H1 (cell line): ENCODE data around the gene INPP4B. TPM values are rescaled to one million over a fixed set of nuclear protein-coding genes. Genes with fewer than 3 reads are reported as not detected.

ENCODE experiments used
- CTCF ChIA-PET: fragments of 300-600 bp; sonication (Branson Sonifier 250); formaldehyde crosslinking; loops from one replicate; lab custom pipeline; 2021; ENCODE audit not compliant: partially characterized antibody; lab: Charles Lee
- POLR2A ChIA-PET: fragments of 300-600 bp; sonication (Branson Sonifier 250); formaldehyde crosslinking; loops from one replicate; lab custom pipeline; 2021; ENCODE audit warnings: inconsistent platforms; ENCODE audit not compliant: partially characterized antibody; lab: Charles Lee
- DNase-seq, 2 experiments: peaks; one replicate each; pipeline versions ENCODE4 v3.0.0 to v3.0.0-alpha.2; 2010 to 2022; ENCODE audit warnings: low spot score in 2 of 2, low read depth in 1 of 2, mixed read lengths in 1 of 2
- FAIRE-seq: peaks from 2 replicates; lab custom pipeline; 2011; peaks lifted over from hg19 to GRCh38; lab: Jason Lieb, UNC
- H2AFZ ChIP-seq: 2 replicates; pipeline ENCODE4 v1.8.1; 2012; ENCODE audit warnings: low read length, inconsistent platforms
- H2AK5ac ChIP-seq: 2 replicates; pipeline ENCODE4 v1.6.1; 2013; ENCODE audit warnings: low read depth, low read length
- H2BK120ac ChIP-seq: replicated peaks from 2 replicates; pipeline ENCODE3; 2013; ENCODE audit warnings: low read depth, low read length, inconsistent platforms
- H2BK12ac ChIP-seq: 2 replicates; pipeline ENCODE4 v1.6.1; 2013; ENCODE audit warnings: low read depth, low read length
- H2BK15ac ChIP-seq: 2 replicates; pipeline ENCODE4 v1.6.1; 2013; ENCODE audit warnings: low read length
- H2BK20ac ChIP-seq: 2 replicates; pipeline ENCODE4 v1.6.1; 2013; ENCODE audit warnings: low read length
- H2BK5ac ChIP-seq: 2 replicates; pipeline ENCODE4 v1.6.1; 2013; ENCODE audit warnings: low read depth, low read length
- H3K14ac ChIP-seq: 2 replicates; pipeline ENCODE4 v1.6.1; 2013; ENCODE audit warnings: inconsistent platforms; ENCODE audit not compliant: insufficient read length
- H3K18ac ChIP-seq: 2 replicates; pipeline ENCODE4 v1.6.1; 2013; ENCODE audit warnings: low read length; ENCODE audit errors: extremely low read depth
- H3K23ac ChIP-seq: 2 replicates; pipeline ENCODE4 v1.6.1; 2013; ENCODE audit warnings: inconsistent platforms; ENCODE audit not compliant: insufficient read length
- H3K23me2 ChIP-seq: 2 replicates; pipeline ENCODE4 v1.6.1; 2013; ENCODE audit warnings: low read depth, low read length
- H3K27ac ChIP-seq: 2 replicates; pipeline ENCODE4 v1.6.1; 2011; ENCODE audit warnings: low read depth, low read length, inconsistent platforms
- H3K27me3 ChIP-seq, 4 experiments: replicated peaks in 1 of 4; 1 replicate in 1 of 4; 2 replicates in 3 of 4; pipeline versions ENCODE4 v1.6.1 to v1.8.1; 2011 to 2013; ENCODE audit warnings: low read length in 3 of 4, mild to moderate bottlenecking in 3 of 4, inconsistent platforms in 2 of 4, mixed read lengths in 2 of 4, moderate library complexity in 1 of 4; ENCODE audit not compliant: control insufficient read depth in 3 of 4, insufficient read depth in 3 of 4; ENCODE audit errors: extremely low read depth in 1 of 4
- H3K36me3 ChIP-seq, 4 experiments: 2 replicates each; pipeline versions ENCODE4 v1.6.1 to v1.8.1; 2011 to 2013; ENCODE audit warnings: mild to moderate bottlenecking in 4 of 4, low read length in 3 of 4, moderate library complexity in 2 of 4, control low read depth in 1 of 4, inconsistent platforms in 1 of 4; ENCODE audit not compliant: insufficient read depth in 4 of 4, control insufficient read depth in 2 of 4
- H3K4ac ChIP-seq: replicated peaks from 2 replicates; pipeline ENCODE3; 2013; ENCODE audit warnings: low read length, low read depth, mixed read lengths, inconsistent platforms; ENCODE audit not compliant: insufficient read length
- H3K4me1 ChIP-seq, 4 experiments: replicated peaks in 1 of 4; 1 replicate in 1 of 4; 2 replicates in 3 of 4; pipeline versions ENCODE4 v1.6.1 to v1.8.1; 2011 to 2013; ENCODE audit warnings: low read length in 3 of 4, inconsistent platforms in 2 of 4, mixed read lengths in 1 of 4; ENCODE audit not compliant: insufficient read depth in 4 of 4, control insufficient read depth in 3 of 4
- H3K4me2 ChIP-seq, 2 experiments: 2 replicates each; pipeline versions ENCODE4 v1.6.1 to v1.8.1; 2011 to 2013; ENCODE audit warnings: low read depth in 2 of 2, low read length in 2 of 2, control low read depth in 1 of 2, inconsistent platforms in 1 of 2, mild to moderate bottlenecking in 1 of 2; ENCODE audit not compliant: insufficient read depth in 1 of 2
- H3K4me3 ChIP-seq, 4 experiments: fragments of 200-600, 300-600 bp in 1 of 4; sonication (generic), shearing (Covaris generic), sonication (Bioruptor Twin) in 1 of 4; 2 replicates each; pipeline versions ENCODE4 v1.5.1 to v1.8.1; 2011 to 2016; ENCODE audit warnings: low read length in 4 of 4, low read depth in 3 of 4, control low read depth in 2 of 4, inconsistent platforms in 2 of 4, mild to moderate bottlenecking in 2 of 4, mixed read lengths in 1 of 4, moderate library complexity in 1 of 4; ENCODE audit not compliant: insufficient read depth in 2 of 4; ENCODE audit errors: extremely low read depth in 1 of 4
- H3K56ac ChIP-seq: replicated peaks from 2 replicates; pipeline ENCODE3; 2013; ENCODE audit warnings: low read depth, mild to moderate bottlenecking, mixed read lengths, low read length, inconsistent platforms; ENCODE audit not compliant: insufficient read length
- H3K79me1 ChIP-seq: 2 replicates; pipeline ENCODE4 v1.6.1; 2013; ENCODE audit warnings: low read depth, low read length, control low read depth
- H3K79me2 ChIP-seq, 2 experiments: 2 replicates each; pipeline versions ENCODE4 v1.6.1 to v1.8.1; 2012 to 2013; ENCODE audit warnings: low read length in 2 of 2, mild to moderate bottlenecking in 2 of 2, inconsistent platforms in 1 of 2; ENCODE audit not compliant: insufficient read depth in 2 of 2, control insufficient read depth in 1 of 2
- H3K9ac ChIP-seq, 4 experiments: replicated peaks in 1 of 4; 1 replicate in 1 of 4; 2 replicates in 3 of 4; pipeline versions ENCODE4 v1.6.1 to v1.8.1; 2011 to 2013; ENCODE audit warnings: low read depth in 3 of 4, low read length in 3 of 4, control low read depth in 2 of 4, mild to moderate bottlenecking in 2 of 4, moderate library complexity in 2 of 4, inconsistent platforms in 1 of 4; ENCODE audit errors: extremely low read depth in 1 of 4
- H3K9me3 ChIP-seq, 2 experiments: 2 replicates each; pipeline versions ENCODE4 v1.6.1 to v1.8.1; 2012 to 2013; ENCODE audit warnings: mild to moderate bottlenecking in 2 of 2, moderate library complexity in 2 of 2, control low read depth in 1 of 2, inconsistent platforms in 1 of 2, low read depth in 1 of 2, low read length in 1 of 2, mixed read lengths in 1 of 2; ENCODE audit not compliant: insufficient read depth in 2 of 2
- H4K20me1 ChIP-seq, 2 experiments: replicated peaks in 1 of 2; 2 replicates each; pipeline versions ENCODE3 to v1.8.1; 2011 to 2013; ENCODE audit warnings: inconsistent platforms in 2 of 2, low read length in 2 of 2, mild to moderate bottlenecking in 1 of 2; ENCODE audit not compliant: insufficient read depth in 2 of 2, control insufficient read depth in 1 of 2
- H4K5ac ChIP-seq: 2 replicates; pipeline ENCODE4 v1.6.1; 2013; ENCODE audit warnings: low read length, low read depth, mixed read lengths, inconsistent platforms; ENCODE audit not compliant: insufficient read length
- H4K8ac ChIP-seq: 2 replicates; pipeline ENCODE4 v1.8.0; 2013; ENCODE audit warnings: mild to moderate bottlenecking, moderate library complexity, low read length, inconsistent platforms; ENCODE audit not compliant: insufficient read depth; ENCODE audit errors: extremely low read depth
- H4K91ac ChIP-seq: replicated peaks from 2 replicates; pipeline ENCODE3; 2013; ENCODE audit warnings: low read length, mixed read lengths, inconsistent platforms; ENCODE audit not compliant: insufficient read length
- ASH2L ChIP-seq: fragments of 200-600, 300-600 bp; sonication (generic); IDR thresholded peaks from one replicate; pipeline ENCODE4 v1.7.1; 2017; ENCODE audit warnings: low read length
- BCL11A ChIP-seq, 2 experiments: IDR thresholded peaks; one replicate each; pipeline ENCODE4 v1.6.1; 2011; ENCODE audit warnings: low read depth in 2 of 2, low read length in 2 of 2, mild to moderate bottlenecking in 2 of 2
- CBX5 ChIP-seq: fragments of 300-800, 300-1000 bp; sonication (generic); IDR thresholded peaks from 2 replicates; pipeline ENCODE4 v1.7.1; 2016; ENCODE audit warnings: antibody characterized with exemption, low read length, low read depth
- CHD1 ChIP-seq: IDR thresholded peaks from 2 replicates; pipeline ENCODE4 v1.6.1; 2012; ENCODE audit warnings: low read depth, low read length, improper control_type of control experiment
- EP300 ChIP-seq, 2 experiments: IDR thresholded peaks; 1 replicate in 1 of 2; 2 replicates in 1 of 2; pipeline ENCODE4 v1.6.1; 2011 to 2012; ENCODE audit warnings: low read depth in 2 of 2, low read length in 2 of 2, mild to moderate bottlenecking in 2 of 2, borderline replicate concordance in 1 of 2, inconsistent platforms in 1 of 2, moderate library complexity in 1 of 2
- KDM5A ChIP-seq: fragments of 200-600 bp; IDR thresholded peaks from 2 replicates; pipeline ENCODE4 v1.7.1; 2012; ENCODE audit warnings: mild to moderate bottlenecking, low read length, inconsistent platforms, mixed read lengths
- MAFK ChIP-seq: IDR thresholded peaks from 2 replicates; pipeline ENCODE4 v1.6.1; 2012; ENCODE audit warnings: low read depth, mild to moderate bottlenecking, improper control_type of control experiment, low read length
- SIX5 ChIP-seq: IDR thresholded peaks from 2 replicates; pipeline ENCODE4 v1.6.1; 2011; ENCODE audit warnings: mild to moderate bottlenecking, low read depth, low read length
- SP1 ChIP-seq: IDR thresholded peaks from 2 replicates; pipeline ENCODE4 v1.6.1; 2011; ENCODE audit warnings: low read depth, low read length
- SP2 ChIP-seq: IDR thresholded peaks from 2 replicates; pipeline ENCODE4 v1.6.1; 2012; ENCODE audit warnings: mild to moderate bottlenecking, low read length, inconsistent platforms
- TAF1 ChIP-seq: IDR thresholded peaks from 2 replicates; pipeline ENCODE4 v1.6.1; 2011; ENCODE audit warnings: mild to moderate bottlenecking, low read depth, low read length
- TBP ChIP-seq: IDR thresholded peaks from 2 replicates; pipeline ENCODE4 v1.6.1; 2011; ENCODE audit warnings: low read depth, low read length, improper control_type of control experiment
- WGBS, 2 experiments: shearing (Covaris generic) in 1 of 2; methylation state at CpG; one replicate each; pipeline versions ENCODE4 v1.1.6 to v1.1.7; 2013 to 2015; ENCODE audit warnings: low lambda C conversion rate in 2 of 2, mixed read lengths in 2 of 2, inconsistent platforms in 1 of 2, low coverage in 1 of 2, missing lambda C conversion rate in 1 of 2; ENCODE audit not compliant: insufficient replicate concordance in 2 of 2, insufficient coverage in 1 of 2, insufficient read length in 1 of 2; ENCODE audit errors: extremely low coverage in 1 of 2, missing lambda C conversion rate in 1 of 2; 5-methylcytosine and 5-hydroxymethylcytosine counted together
- polyA plus RNA-seq, 7 experiments: library from polyadenylated mRNA; depleted of rRNA in 3 of 7; stranded (reverse) in 5 of 7; unstranded in 2 of 7; fragments of >200 nt in 5 of 7; fragments of 200-250 nt in 2 of 7; gene quantifications; 1 replicate in 5 of 7; 2 replicates in 1 of 7; 4 replicates in 1 of 7; pipeline versions ENCODE4 v1.2.1 to v1.2.3, GENCODE V29; 2011 to 2013; ENCODE audit warnings: missing spikeins in 2 of 7, mixed read lengths in 2 of 7
- total RNA-seq: library from RNA; stranded (reverse); fragmentation: NEBNext Ultra II Directional; extraction: Animal tissue kit (Norgen Biotek cat#: 25700); gene quantifications from 2 replicates; pipeline ENCODE4 v1.2.1, GENCODE V29; 2021
- TF ChIP-seq, protein P1 (sequence below), 3 experiments: IDR thresholded peaks; 1 replicate in 2 of 3; 2 replicates in 1 of 3; pipeline versions ENCODE4 v1.5.1 to v1.6.1; 2011; ENCODE audit warnings: low read length in 3 of 3, mild to moderate bottlenecking in 3 of 3, inconsistent platforms in 2 of 3, low read depth in 1 of 3, moderate library complexity in 1 of 3; ENCODE audit not compliant: insufficient read depth in 1 of 3; ENCODE audit errors: control extremely low read depth in 1 of 3

The INPP4B gene
- total and polyA plus RNA-seq, 2 of the 8 experiments (the other 6 are each of a cell fraction or from before 2014, with no cell fraction given) = 0.11 to 0.54 TPM

DNA sequence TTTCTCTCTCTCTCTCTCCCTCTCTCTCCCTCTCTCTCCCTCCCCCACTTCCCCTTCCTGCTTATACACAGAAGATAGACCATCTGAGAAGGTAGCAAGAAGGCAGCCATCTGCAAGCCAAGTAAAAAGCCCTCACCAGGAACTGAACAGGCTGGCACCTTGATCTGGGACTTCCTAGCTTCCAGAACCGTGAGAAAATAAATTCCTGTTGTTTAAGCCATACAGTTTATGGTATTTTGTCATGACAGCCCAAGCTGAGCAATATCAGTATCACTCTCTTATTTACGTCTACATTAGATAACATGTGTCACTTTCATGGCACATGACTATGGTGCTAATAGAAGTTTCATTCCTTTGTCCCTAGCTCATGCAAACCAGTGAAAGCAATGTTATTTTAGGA, 581.1 kb downstream of the INPP4B start:
- no peak overlapping the region for H2BK12ac ChIP-seq
- CTCF ChIA-PET = interaction anchor here (0.6 to 0.9 kb wide), 3 partner anchors 17 to 86 kb away, joined by 3 to 4 read pairs (median 3); no protein-coding TSS in a partner anchor
- H3K9me3 ChIP-seq = no peaks in the 10 kb centered on the region
- no peak overlapping the region for H3K23ac ChIP-seq
- H3K18ac ChIP-seq = no peak overlapping the region
- no peak overlapping the region for H3K4ac ChIP-seq
- H4K20me1 ChIP-seq = no peaks in the 10 kb centered on the region
- H3K79me1 ChIP-seq = no peaks in the 10 kb centered on the region
- no peak overlapping the region for H3K56ac ChIP-seq
- H3K4me3 ChIP-seq = no peak overlapping the region
- no peak overlapping the region for H4K8ac ChIP-seq
- H3K27ac ChIP-seq = no peak overlapping the region
- no peak for FAIRE-seq
- H3K23me2 ChIP-seq = no peaks in the 10 kb centered on the region
- WGBS, 2 experiments = 93% methylated on average over 2 of the region's 2 CpGs; no CpG with 5 or more reads in 1 of the 2 experiments
- no peak overlapping the region for H2AK5ac ChIP-seq
- H2BK15ac ChIP-seq = no peak overlapping the region
- H2BK5ac ChIP-seq = no peak overlapping the region
- no peak overlapping the region for H4K91ac ChIP-seq
- H2AFZ ChIP-seq = 0 out of 2 replicates have a peak overlapping the region, but pooled peaks have one; percentile 31
- no peak for DNase-seq
- no peak overlapping the region for H3K9ac ChIP-seq
- H3K4me2 ChIP-seq = no peak overlapping the region
- no peak overlapping the region for H2BK20ac ChIP-seq
- H3K79me2 ChIP-seq = no peaks in the 10 kb centered on the region
- POLR2A ChIA-PET = no interaction called here
- H4K5ac ChIP-seq = no peak overlapping the region
- H3K27me3 ChIP-seq = no peaks in the 10 kb centered on the region
- no peak overlapping the region for H2BK120ac ChIP-seq
- H3K14ac ChIP-seq = peak overlapping the region; percentile 66
- H3K4me1 ChIP-seq = peaks cover 0 to 1% (median 0%) of the 10 kb centered on the region in 4 experiments; a peak in 3 of 7 replicates
- H3K36me3 ChIP-seq = no peaks in the 10 kb centered on the region
- TF ChIP-seq, protein P1, sequence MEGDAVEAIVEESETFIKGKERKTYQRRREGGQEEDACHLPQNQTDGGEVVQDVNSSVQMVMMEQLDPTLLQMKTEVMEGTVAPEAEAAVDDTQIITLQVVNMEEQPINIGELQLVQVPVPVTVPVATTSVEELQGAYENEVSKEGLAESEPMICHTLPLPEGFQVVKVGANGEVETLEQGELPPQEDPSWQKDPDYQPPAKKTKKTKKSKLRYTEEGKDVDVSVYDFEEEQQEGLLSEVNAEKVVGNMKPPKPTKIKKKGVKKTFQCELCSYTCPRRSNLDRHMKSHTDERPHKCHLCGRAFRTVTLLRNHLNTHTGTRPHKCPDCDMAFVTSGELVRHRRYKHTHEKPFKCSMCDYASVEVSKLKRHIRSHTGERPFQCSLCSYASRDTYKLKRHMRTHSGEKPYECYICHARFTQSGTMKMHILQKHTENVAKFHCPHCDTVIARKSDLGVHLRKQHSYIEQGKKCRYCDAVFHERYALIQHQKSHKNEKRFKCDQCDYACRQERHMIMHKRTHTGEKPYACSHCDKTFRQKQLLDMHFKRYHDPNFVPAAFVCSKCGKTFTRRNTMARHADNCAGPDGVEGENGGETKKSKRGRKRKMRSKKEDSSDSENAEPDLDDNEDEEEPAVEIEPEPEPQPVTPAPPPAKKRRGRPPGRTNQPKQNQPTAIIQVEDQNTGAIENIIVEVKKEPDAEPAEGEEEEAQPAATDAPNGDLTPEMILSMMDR (IDR thresholded peaks at IDR 0.05; ENCODE audit: control extremely low read depth in 1 of 3, insufficient read depth in 1 of 3, low read depth in 1 of 3, low read length in 3 of 3) = no peak
- TF ChIP-seq CHD1 (no peak), BCL11A (IDR thresholded peaks at IDR 0.05; ENCODE audit: low read depth in 2 of 2, low read length in 2 of 2) (no peak), SP2 (no peak), CBX5 (no peak), SP1 (no peak), MAFK (no peak), SIX5 (no peak), TBP (no peak), KDM5A (no peak), ASH2L (no peak), TAF1 (no peak), EP300 (IDR thresholded peaks at IDR 0.05; ENCODE audit: borderline replicate concordance in 1 of 2, low read depth in 2 of 2, low read length in 2 of 2) (no peak)
